Thyroid gland (tissue), 4 donors: ENCODE data around the gene ZNF778.

Experiments used
- POLR2A ChIP-seq, 2 donors: fragments of 450-650 bp; IDR thresholded peaks; one replicate each; pipeline ENCODE4 v1.6.1; 2017; ENCODE audit warnings: antibody characterized with exemption in 2 of 2, mild to moderate bottlenecking in 2 of 2, moderate library complexity in 1 of 2
- TF ChIP-seq, protein P1 (sequence below), 6 experiments: fragments of 200-600 bp in 3 of 6; fragments of 450-650 bp in 3 of 6; sonication (generic) in 3 of 6; IDR thresholded peaks; one replicate each; pipeline ENCODE4 v1.5.1; 2016 to 2019; ENCODE audit warnings: antibody characterized with exemption in 6 of 6, mild to moderate bottlenecking in 2 of 6, inconsistent platforms in 1 of 6, moderate library complexity in 1 of 6

DNA sequence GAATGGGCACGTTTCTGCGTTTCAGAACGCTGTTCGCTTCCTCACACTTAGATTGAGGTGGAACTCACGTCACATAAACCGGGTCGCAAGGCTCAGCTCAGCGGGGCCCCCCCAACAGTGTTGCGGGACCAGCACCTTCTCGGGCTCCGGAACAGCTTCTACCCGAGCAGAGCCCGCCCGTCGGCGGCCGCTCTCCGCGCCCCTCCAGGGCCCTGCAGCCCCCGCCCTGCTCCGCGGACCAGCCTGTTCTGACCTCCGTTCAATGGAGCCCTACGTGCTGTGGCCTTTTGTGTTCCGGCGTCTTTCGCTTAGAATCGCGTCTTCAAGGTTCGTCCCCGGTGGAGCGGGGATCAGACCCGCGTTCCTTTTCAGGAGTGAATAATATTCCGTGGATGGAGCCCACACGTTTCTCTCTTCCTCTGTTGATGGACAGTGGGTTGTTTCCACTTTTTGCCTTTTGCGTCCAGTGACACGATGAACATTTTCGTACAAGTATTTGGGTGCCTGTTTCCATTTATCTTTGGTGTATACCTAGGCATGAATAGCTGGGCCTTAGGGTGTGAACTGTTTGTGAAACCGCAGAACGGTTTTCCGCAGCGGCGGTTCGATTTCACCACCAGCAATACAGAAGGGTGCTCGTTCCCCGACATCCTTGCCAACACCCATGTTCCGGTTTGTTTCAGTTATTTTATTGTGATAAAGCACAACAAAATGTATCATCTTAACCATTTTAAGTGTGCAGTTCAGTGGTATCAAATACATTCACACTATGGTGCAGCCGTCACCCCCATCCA is 14.9 kb upstream of the ZNF778 start:
- TF ChIP-seq, protein P1, sequence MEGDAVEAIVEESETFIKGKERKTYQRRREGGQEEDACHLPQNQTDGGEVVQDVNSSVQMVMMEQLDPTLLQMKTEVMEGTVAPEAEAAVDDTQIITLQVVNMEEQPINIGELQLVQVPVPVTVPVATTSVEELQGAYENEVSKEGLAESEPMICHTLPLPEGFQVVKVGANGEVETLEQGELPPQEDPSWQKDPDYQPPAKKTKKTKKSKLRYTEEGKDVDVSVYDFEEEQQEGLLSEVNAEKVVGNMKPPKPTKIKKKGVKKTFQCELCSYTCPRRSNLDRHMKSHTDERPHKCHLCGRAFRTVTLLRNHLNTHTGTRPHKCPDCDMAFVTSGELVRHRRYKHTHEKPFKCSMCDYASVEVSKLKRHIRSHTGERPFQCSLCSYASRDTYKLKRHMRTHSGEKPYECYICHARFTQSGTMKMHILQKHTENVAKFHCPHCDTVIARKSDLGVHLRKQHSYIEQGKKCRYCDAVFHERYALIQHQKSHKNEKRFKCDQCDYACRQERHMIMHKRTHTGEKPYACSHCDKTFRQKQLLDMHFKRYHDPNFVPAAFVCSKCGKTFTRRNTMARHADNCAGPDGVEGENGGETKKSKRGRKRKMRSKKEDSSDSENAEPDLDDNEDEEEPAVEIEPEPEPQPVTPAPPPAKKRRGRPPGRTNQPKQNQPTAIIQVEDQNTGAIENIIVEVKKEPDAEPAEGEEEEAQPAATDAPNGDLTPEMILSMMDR (IDR thresholded peaks at IDR 0.05), result no peak
- no peak for TF ChIP-seq POLR2A (IDR thresholded peaks at IDR 0.05)
